ENCODE results near the gene PRKAG2.
"Not testable (repeated sequence)": the region's sequence is repeated elsewhere in the genome, so short reads cannot be mapped to it uniquely, and the experiment has no call there.

Gene PRKAG2

GRCh38 chr7:151782598-151783448 is 94.1 kb downstream of the PRKAG2 start:
- H3K36me3 ChIP-seq (ENCODE audit: insufficient read depth), result no peaks in the 10 kb centered on the region
- no peak overlapping the region for H3K4me2 ChIP-seq
- H4K20me1 ChIP-seq (ENCODE audit: insufficient read depth), result no peaks in the 10 kb centered on the region
- peak; percentile 69; the same call in 1 of the 2 replicates for TF ChIP-seq CTCF (conservative IDR thresholded peaks at IDR 0.05; ENCODE audit: low read depth, low read length)
- no peaks in the 10 kb centered on the region for H3K4me1 ChIP-seq (ENCODE audit: low read depth, poor library complexity, severe bottlenecking)
- no peaks in the 10 kb centered on the region for H3K27me3 ChIP-seq (ENCODE audit: insufficient read depth, low read depth)
- H3K9ac ChIP-seq, result no peak overlapping the region
- 0 out of 2 replicates have a peak overlapping the region, but pooled peaks have one; percentile 8 for H2AFZ ChIP-seq (ENCODE audit: low read depth)
- H3K79me2 ChIP-seq (ENCODE audit: insufficient read depth, low read depth), result no peaks in the 10 kb centered on the region
- no peak overlapping the region for H3K4me3 ChIP-seq (IDR thresholded peaks at IDR 0.05; ENCODE audit: insufficient read depth, low read depth, low read length)
- H3K27ac ChIP-seq, result no peak overlapping the region

- H3K9ac ChIP-seq; H3K36me3 ChIP-seq (ENCODE audit: insufficient read depth); H3K27ac ChIP-seq; H3K4me1 ChIP-seq (ENCODE audit: low read depth, poor library complexity, severe bottlenecking); H3K79me2 ChIP-seq (ENCODE audit: insufficient read depth, low read depth); H4K20me1 ChIP-seq (ENCODE audit: insufficient read depth); H2AFZ ChIP-seq (ENCODE audit: low read depth); H3K4me3 ChIP-seq (IDR thresholded peaks at IDR 0.05; ENCODE audit: insufficient read depth, low read depth, low read length); H3K4me2 ChIP-seq; H3K27me3 ChIP-seq (ENCODE audit: insufficient read depth, low read depth): not testable (repeated sequence)
Measured at GRCh38 chr7:151782256-151782597, 94.7 kb downstream of the PRKAG2 start.

GRCh38 chr7:151781161-151781845 is 95.6 kb downstream of the PRKAG2 start:
- TF ChIP-seq CTCF (conservative IDR thresholded peaks at IDR 0.05; ENCODE audit: low read depth, low read length), result no peak
- Histone ChIP-seq H2AFZ (ENCODE audit: low read depth) (no peak overlapping the region), H3K9ac (no peak overlapping the region), H3K4me2 (no peak overlapping the region), H3K27me3 (ENCODE audit: insufficient read depth, low read depth) (no peaks in the 10 kb centered on the region), H3K4me3 (IDR thresholded peaks at IDR 0.05; ENCODE audit: insufficient read depth, low read depth, low read length) (no peak overlapping the region), H4K20me1 (ENCODE audit: insufficient read depth) (no peaks in the 10 kb centered on the region), H3K79me2 (ENCODE audit: insufficient read depth, low read depth) (no peaks in the 10 kb centered on the region), H3K27ac (no peak overlapping the region), H3K4me1 (ENCODE audit: low read depth, poor library complexity, severe bottlenecking) (no peaks in the 10 kb centered on the region), H3K36me3 (ENCODE audit: insufficient read depth) (no peaks in the 10 kb centered on the region)

- no peak overlapping the region for H3K4me3 ChIP-seq (IDR thresholded peaks at IDR 0.05; ENCODE audit: insufficient read depth, low read depth, low read length)
- H3K36me3 ChIP-seq (ENCODE audit: insufficient read depth), result no peaks in the 10 kb centered on the region
- H3K27me3 ChIP-seq (ENCODE audit: insufficient read depth, low read depth), result no peaks in the 10 kb centered on the region
- H3K4me1 ChIP-seq (ENCODE audit: low read depth, poor library complexity, severe bottlenecking), result no peaks in the 10 kb centered on the region
- H3K27ac ChIP-seq, result no peak overlapping the region
- no peak overlapping the region for H3K4me2 ChIP-seq
- no peaks in the 10 kb centered on the region for H4K20me1 ChIP-seq (ENCODE audit: insufficient read depth)
- H2AFZ ChIP-seq (ENCODE audit: low read depth), result no peak overlapping the region
- no peaks in the 10 kb centered on the region for H3K79me2 ChIP-seq (ENCODE audit: insufficient read depth, low read depth)
- TF ChIP-seq CTCF (conservative IDR thresholded peaks at IDR 0.05; ENCODE audit: low read depth, low read length), result no peak
- no peak overlapping the region for H3K9ac ChIP-seq
Measured at GRCh38 chr7:151780631-151781030, 96.3 kb downstream of the PRKAG2 start.

DNA sequence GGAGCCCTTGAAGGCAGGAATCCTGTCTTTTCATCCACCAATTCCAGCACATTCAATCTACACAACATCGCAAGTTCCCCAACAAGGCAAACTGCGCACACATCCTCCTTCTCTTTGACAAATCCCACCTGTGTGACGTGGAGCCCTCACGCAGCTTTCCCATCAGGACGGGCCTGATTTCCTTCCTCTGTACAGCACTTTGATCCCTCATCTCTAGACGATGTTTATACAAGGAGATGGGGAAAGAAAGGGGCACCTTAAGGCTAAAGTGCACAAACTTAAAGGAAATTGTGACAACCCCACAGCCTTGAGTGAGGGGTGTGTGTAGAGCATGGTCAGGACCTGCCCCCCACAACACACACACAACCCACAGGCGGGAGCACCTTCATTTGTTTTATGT is 97.2 kb downstream of the PRKAG2 start:
- H3K4me1 ChIP-seq (ENCODE audit: low read depth, poor library complexity, severe bottlenecking), result no peaks in the 10 kb centered on the region
- H3K27me3 ChIP-seq (ENCODE audit: insufficient read depth, low read depth), result no peaks in the 10 kb centered on the region

More for the DNA sequence above, 97.2 kb downstream of the PRKAG2 start:
- no peak overlapping the region for H3K27ac ChIP-seq
- no peaks in the 10 kb centered on the region for H3K79me2 ChIP-seq (ENCODE audit: insufficient read depth, low read depth)
- no peak overlapping the region for H3K4me2 ChIP-seq
- H4K20me1 ChIP-seq (ENCODE audit: insufficient read depth), result no peaks in the 10 kb centered on the region
- H3K9ac ChIP-seq, result no peak overlapping the region
- no peaks in the 10 kb centered on the region for H3K36me3 ChIP-seq (ENCODE audit: insufficient read depth)
- no peak overlapping the region for H2AFZ ChIP-seq (ENCODE audit: low read depth)
- no peak for TF ChIP-seq CTCF (conservative IDR thresholded peaks at IDR 0.05; ENCODE audit: low read depth, low read length)
- no peak overlapping the region for H3K4me3 ChIP-seq (IDR thresholded peaks at IDR 0.05; ENCODE audit: insufficient read depth, low read depth, low read length)
